HL-60 (cell line): Measurements from ENCODE around the gene ZNF618.

Experiments
- CTCF ChIP-seq: IDR thresholded peaks from one replicate; pipeline ENCODE4 v1.5.1; 2011; ENCODE audit warnings: low read length, control low read depth, inconsistent platforms; ENCODE audit not compliant: insufficient read depth
- REST ChIP-seq: IDR thresholded peaks from 2 replicates; pipeline ENCODE4 v1.6.1; 2012; ENCODE audit warnings: low read depth; ENCODE audit not compliant: insufficient replicate concordance

- TF ChIP-seq CTCF (no peak), REST (no peak)
These were observed 34.0 kb downstream of the ZNF618 start for GRCh38 chr9:113910036-113910639.
